Adrenal gland (tissue), 12 donors: ENCODE results near the gene MRPL34. TPM values are rescaled to one million over a fixed set of nuclear protein-coding genes. Genes with fewer than 3 reads are reported as not detected.

Source experiments
- DNase-seq, 7 donors: peaks; one replicate each; pipeline ENCODE4 v3.0.0-alpha.2; 2019 to 2020
- H3K27ac ChIP-seq, 5 donors: fragments of 200-600 bp; sonication (generic) in 4 of 5; 1 replicate in 3 of 5; 2 replicates in 2 of 5; pipeline versions ENCODE4 v1.5.1 to v1.8.0; 2016 to 2020; ENCODE audit warnings: mild to moderate bottlenecking in 1 of 5
- H3K27me3 ChIP-seq: fragments of 200-600 bp; 2 replicates; pipeline ENCODE4 v1.8.0; 2021
- H3K36me3 ChIP-seq, 2 donors: fragments of 200-600 bp; replicated peaks in 1 of 2; 1 replicate in 1 of 2; 2 replicates in 1 of 2; pipeline versions ENCODE4 v1.5.1 to v1.8.0; 2018 to 2022
- H3K4me1 ChIP-seq, 2 donors: fragments of 200-600 bp; replicated peaks in 1 of 2; 1 replicate in 1 of 2; 2 replicates in 1 of 2; pipeline versions ENCODE4 v1.5.1 to v1.8.0; 2018 to 2021
- H3K4me3 ChIP-seq, 4 donors: fragments of 200-600 bp; sonication (generic) in 3 of 4; one replicate each; pipeline ENCODE4 v1.5.1; 2016 to 2018
- H3K9me3 ChIP-seq, 3 donors: fragments of 200-600 bp; sonication (generic) in 1 of 3; replicated peaks in 1 of 3; 1 replicate in 2 of 3; 2 replicates in 1 of 3; pipeline versions ENCODE4 v1.5.1 to v1.8.0; 2016 to 2021
- POLR2A ChIP-seq, 2 donors: fragments of 450-650 bp; IDR thresholded peaks; one replicate each; pipeline ENCODE4 v1.6.1; 2017; ENCODE audit warnings: antibody characterized with exemption in 2 of 2, mild to moderate bottlenecking in 2 of 2, moderate library complexity in 1 of 2
- WGBS, 4 donors: extraction: QIAGEN DNeasy Blood & Tissue Kit in 2 of 4; methylation state at CpG; one replicate each; pipeline versions ENCODE4 v1.1.5 to v1.1.7; 2013 to 2017; 5-methylcytosine and 5-hydroxymethylcytosine counted together
- intact Hi-C, 2 donors: fragments of 100-400 bp; cut with DNase I; formaldehyde crosslinking; loops; one replicate each; pipeline versions ENCODE4 v1.14.1 to v1.15.0; 2022 to 2023
- polyA plus RNA-seq, 3 donors: library from polyadenylated mRNA; stranded (reverse); fragments of 200-250 nt in 2 of 3; fragments of 350-450 nt in 1 of 3; fragmentation: Illumina TruSeq in 1 of 3; extraction: RNeasy Lipid Tissue Mini Kit (QIAGEN cat#74804) in 1 of 3; gene quantifications; one replicate each; pipeline ENCODE4 v1.2.3, GENCODE V29; 2013 to 2014
- total RNA-seq, 9 donors: library from RNA; depleted of rRNA in 4 of 9; stranded (reverse); fragments of >200 nt in 4 of 9; fragments of 120-200 nt in 1 of 9; fragmentation: NEBNext Ultra II Directional in 1 of 9; extraction: Animal tissue kit (Norgen Biotek cat#: 25700) in 1 of 9; gene quantifications; one replicate each; pipeline versions ENCODE4 v1.1.0 to v1.2.4, GENCODE V29; 2013 to 2023
- TF ChIP-seq, protein P1 (sequence below), 6 experiments: fragments of 450-650 bp in 4 of 6; fragments of 200-600 bp in 2 of 6; sonication (generic) in 1 of 6; IDR thresholded peaks; 1 replicate in 5 of 6; 2 replicates in 1 of 6; pipeline versions ENCODE4 v1.5.1 to v1.8.0; 2016 to 2021; ENCODE audit warnings: antibody characterized with exemption in 6 of 6, mild to moderate bottlenecking in 2 of 6, moderate library complexity in 1 of 6
- donor health status: healthy with polysubstance abuse.
- donor health status: Bipolar disorder and iron deficiency.
- donor health status: DM: yes; HTN: yes; CAD: no.
- donor health status: DM: no; HTN: no; CAD: no.
- donor health status: DM: no; HTN: no; CAD: no.
- donor health status: DM: yes; HTN: yes; CAD: no.

MRPL34 gene
- total and polyA plus RNA-seq, 12 donors, result 95.8 to 358 (median 152) TPM

GRCh38 chr19:17351815-17352435, 46.3 kb downstream of the MRPL34 start:
- no peaks in the 10 kb centered on the region for H3K27me3 ChIP-seq
- H3K36me3 ChIP-seq, result no peaks in the 10 kb centered on the region
- DNase-seq, result peak in 1 of 7 donors; percentile 51
- intact Hi-C loops, result no loop called here
- H3K4me3 ChIP-seq, result no peak overlapping the region
- H3K27ac ChIP-seq, result no peak overlapping the region
- no peaks in the 10 kb centered on the region for H3K9me3 ChIP-seq
- TF ChIP-seq POLR2A (IDR thresholded peaks at IDR 0.05), result no peak
- TF ChIP-seq, protein P1, sequence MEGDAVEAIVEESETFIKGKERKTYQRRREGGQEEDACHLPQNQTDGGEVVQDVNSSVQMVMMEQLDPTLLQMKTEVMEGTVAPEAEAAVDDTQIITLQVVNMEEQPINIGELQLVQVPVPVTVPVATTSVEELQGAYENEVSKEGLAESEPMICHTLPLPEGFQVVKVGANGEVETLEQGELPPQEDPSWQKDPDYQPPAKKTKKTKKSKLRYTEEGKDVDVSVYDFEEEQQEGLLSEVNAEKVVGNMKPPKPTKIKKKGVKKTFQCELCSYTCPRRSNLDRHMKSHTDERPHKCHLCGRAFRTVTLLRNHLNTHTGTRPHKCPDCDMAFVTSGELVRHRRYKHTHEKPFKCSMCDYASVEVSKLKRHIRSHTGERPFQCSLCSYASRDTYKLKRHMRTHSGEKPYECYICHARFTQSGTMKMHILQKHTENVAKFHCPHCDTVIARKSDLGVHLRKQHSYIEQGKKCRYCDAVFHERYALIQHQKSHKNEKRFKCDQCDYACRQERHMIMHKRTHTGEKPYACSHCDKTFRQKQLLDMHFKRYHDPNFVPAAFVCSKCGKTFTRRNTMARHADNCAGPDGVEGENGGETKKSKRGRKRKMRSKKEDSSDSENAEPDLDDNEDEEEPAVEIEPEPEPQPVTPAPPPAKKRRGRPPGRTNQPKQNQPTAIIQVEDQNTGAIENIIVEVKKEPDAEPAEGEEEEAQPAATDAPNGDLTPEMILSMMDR (IDR thresholded peaks at IDR 0.05), result no peak
- H3K4me1 ChIP-seq, result peaks cover 0 to 21% of the 10 kb centered on the region in 2 donors
- 83 to 89% (median 84%) methylated on average over 37 to 45 of the region's 45 CpGs for WGBS, 4 donors

- intact Hi-C loops, result no loop called here
- peaks cover 0 to 13% of the 10 kb centered on the region in 2 donors for H3K4me1 ChIP-seq
- TF ChIP-seq POLR2A (IDR thresholded peaks at IDR 0.05), result no peak
- TF ChIP-seq, protein P1 (IDR thresholded peaks at IDR 0.05), result no peak
- H3K27ac ChIP-seq, result no peak overlapping the region
- no peaks in the 10 kb centered on the region for H3K27me3 ChIP-seq
- no peaks in the 10 kb centered on the region for H3K36me3 ChIP-seq
- H3K9me3 ChIP-seq, result no peaks in the 10 kb centered on the region
- H3K4me3 ChIP-seq, result no peak overlapping the region
- DNase-seq, result peak in 1 of 7 donors; percentile 49
- WGBS, 4 donors, result 43 to 69% (median 53%) methylated on average over 7 to 14 of the region's 14 CpGs
These were observed 47.1 kb downstream of the MRPL34 start for GRCh38 chr19:17352608-17353280.

DNA sequence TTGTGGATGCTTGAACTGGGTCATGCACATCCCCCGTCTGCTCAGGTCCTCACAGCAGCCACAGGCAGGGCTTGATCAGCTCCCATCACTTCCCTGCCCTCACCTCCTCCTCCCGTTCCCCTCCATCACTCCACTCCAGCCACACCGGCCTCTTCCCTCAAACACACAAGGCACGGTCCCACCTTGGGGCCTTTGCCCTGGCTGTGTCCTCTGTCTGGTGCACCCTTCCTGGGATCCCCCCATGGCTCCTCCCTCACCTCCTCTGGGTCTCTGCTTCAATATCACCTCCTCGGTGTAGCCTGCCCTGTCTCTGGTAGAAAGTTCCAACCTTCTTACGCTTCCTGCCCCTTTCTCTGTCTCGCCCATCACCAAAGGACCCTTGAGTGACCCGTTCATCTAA, 47.7 kb downstream of the MRPL34 start:
- Histone ChIP-seq H3K4me1 (peaks cover 0 to 6% of the 10 kb centered on the region in 2 donors), H3K9me3 (no peaks in the 10 kb centered on the region), H3K36me3 (no peaks in the 10 kb centered on the region), H3K27me3 (no peaks in the 10 kb centered on the region), H3K27ac (no peak overlapping the region), H3K4me3 (no peak overlapping the region)
- 74 to 82% (median 79%) methylated on average over 8 of the region's 8 CpGs for WGBS, 4 donors
- intact Hi-C loops, result no loop called here
- DNase-seq, result no peak
- TF ChIP-seq, protein P1 (IDR thresholded peaks at IDR 0.05), result no peak

Other genes with a start within 250 kb of the MRPL34 start
- gene HAUS8, start 230.4 kb upstream of the MRPL34 start, total RNA-seq, result 10 to 100 TPM in 3 of 9 donors, 1 to 10 TPM in 6; 3.9 to 10.9 (median 8.7) TPM
- gene HAUS8, start 230.4 kb upstream of the MRPL34 start, polyA plus RNA-seq, result 10 to 100 TPM in 2 of 3 donors, 1 to 10 TPM in 1; 7.5 to 17.9 (median 17.5) TPM
- 100 to 1,000 TPM in 1 of 9 donors, 10 to 100 TPM in 8; 23.6 to 183 (median 85.3) TPM for gene MYO9B, start 230.1 kb upstream of the MRPL34 start, total RNA-seq
- 100 to 1,000 TPM in 1 of 3 donors, 10 to 100 TPM in 2; 29.9 to 236 (median 99.6) TPM for gene MYO9B, start 230.1 kb upstream of the MRPL34 start, polyA plus RNA-seq
- gene USE1, start 90.5 kb upstream of the MRPL34 start, total RNA-seq, result 10 to 100 TPM; 26.5 to 55.6 (median 42.3) TPM
- 10 to 100 TPM; 23.7 to 87.8 (median 75.3) TPM for gene USE1, start 90.5 kb upstream of the MRPL34 start, polyA plus RNA-seq
- gene OCEL1, start 79.6 kb upstream of the MRPL34 start, total RNA-seq, result 10 to 100 TPM in 8 of 9 donors, 1 to 10 TPM in 1; 6.1 to 49.1 (median 33.6) TPM
- gene OCEL1, start 79.6 kb upstream of the MRPL34 start, polyA plus RNA-seq, result 10 to 100 TPM; 10.3 to 48.2 (median 27.0) TPM
- gene NR2F6, start 60.0 kb upstream of the MRPL34 start, total RNA-seq, result 100 to 1,000 TPM in 1 of 9 donors, 10 to 100 TPM in 8; 36.2 to 140 (median 57.0) TPM
- gene NR2F6, start 60.0 kb upstream of the MRPL34 start, polyA plus RNA-seq, result 10 to 100 TPM in 2 of 3 donors, 1 to 10 TPM in 1; 6.6 to 26.3 (median 22.6) TPM
- gene USHBP1, start 41.1 kb upstream of the MRPL34 start, total RNA-seq, result 10 to 100 TPM in 2 of 9 donors, 1 to 10 TPM in 7; 1.8 to 13.2 (median 4.1) TPM
- gene USHBP1, start 41.1 kb upstream of the MRPL34 start, polyA plus RNA-seq, result 10 to 100 TPM in 2 of 3 donors, under 1 TPM in 1; 0.71 to 23.6 (median 10.4) TPM
- 100 to 1,000 TPM in 2 of 9 donors, 10 to 100 TPM in 7; 68.5 to 162 (median 79.7) TPM for gene BABAM1, start 38.4 kb upstream of the MRPL34 start, total RNA-seq
- gene BABAM1, start 38.4 kb upstream of the MRPL34 start, polyA plus RNA-seq, result 100 to 1,000 TPM in 2 of 3 donors, 10 to 100 TPM in 1; 71.1 to 116 (median 101) TPM
- gene ANKLE1, start 24.0 kb upstream of the MRPL34 start, total RNA-seq, result 1 to 10 TPM in 1 of 9 donors, under 1 TPM in 8; 0.17 to 1.8 (median 0.35) TPM
- gene ANKLE1, start 24.0 kb upstream of the MRPL34 start, polyA plus RNA-seq, result 1 to 10 TPM in 1 of 3 donors, under 1 TPM in 2; 0.11 to 1.7 (median 0.64) TPM
- 10 to 100 TPM; 13.6 to 60.0 (median 39.6) TPM for gene ABHD8, start 2.4 kb upstream of the MRPL34 start, total RNA-seq
- gene ABHD8, start 2.4 kb upstream of the MRPL34 start, polyA plus RNA-seq, result 10 to 100 TPM in 2 of 3 donors, 1 to 10 TPM in 1; 2.3 to 33.1 (median 32.0) TPM
- gene DDA1, start 3.7 kb downstream of the MRPL34 start, total RNA-seq, result 10 to 100 TPM in 8 of 9 donors, 1 to 10 TPM in 1; 6.8 to 54.9 (median 36.0) TPM
- 10 to 100 TPM; 40.3 to 71.4 (median 50.4) TPM for gene DDA1, start 3.7 kb downstream of the MRPL34 start, polyA plus RNA-seq
- 10 to 100 TPM in 8 of 9 donors, 1 to 10 TPM in 1; 4.8 to 78.0 (median 26.5) TPM for gene ANO8, start 29.0 kb downstream of the MRPL34 start, total RNA-seq
- 10 to 100 TPM in 2 of 3 donors, 1 to 10 TPM in 1; 4.4 to 70.7 (median 33.0) TPM for gene ANO8, start 29.0 kb downstream of the MRPL34 start, polyA plus RNA-seq
- 10 to 100 TPM; 11.8 to 50.4 (median 25.6) TPM for gene GTPBP3, start 31.7 kb downstream of the MRPL34 start, total RNA-seq
- 10 to 100 TPM in 2 of 3 donors, 1 to 10 TPM in 1; 5.5 to 36.8 (median 19.0) TPM for gene GTPBP3, start 31.7 kb downstream of the MRPL34 start, polyA plus RNA-seq
- gene PLVAP, start 71.5 kb downstream of the MRPL34 start, total RNA-seq, result 100 to 1,000 TPM in 3 of 9 donors, 10 to 100 TPM in 6; 27.9 to 140 (median 72.2) TPM
- gene PLVAP, start 71.5 kb downstream of the MRPL34 start, polyA plus RNA-seq, result 100 to 1,000 TPM in 2 of 3 donors, 10 to 100 TPM in 1; 40.9 to 381 (median 127) TPM
- gene CCDC194, start 88.3 kb downstream of the MRPL34 start, total RNA-seq, result 1 to 10 TPM in 6 of 9 donors, under 1 TPM in 1, not detected in 2; 0.49 to 5.6 (median 2.8) TPM
- gene CCDC194, start 88.3 kb downstream of the MRPL34 start, polyA plus RNA-seq, result 1 to 10 TPM; 1.1 to 3.0 (median 1.3) TPM
- 100 to 1,000 TPM; 146 to 940 (median 704) TPM for gene BST2, start 99.8 kb downstream of the MRPL34 start, total RNA-seq
- 100 to 1,000 TPM; 159 to 304 (median 271) TPM for gene BST2, start 99.8 kb downstream of the MRPL34 start, polyA plus RNA-seq
- 100 to 1,000 TPM in 5 of 9 donors, 10 to 100 TPM in 4; 53.3 to 162 (median 104) TPM for gene MVB12A, start 114.2 kb downstream of the MRPL34 start, total RNA-seq
- gene MVB12A, start 114.2 kb downstream of the MRPL34 start, polyA plus RNA-seq, result 100 to 1,000 TPM in 2 of 3 donors, 10 to 100 TPM in 1; 17.4 to 142 (median 132) TPM
- gene TMEM221, start 142.8 kb downstream of the MRPL34 start, total RNA-seq, result 1 to 10 TPM in 7 of 9 donors, under 1 TPM in 2; 0.22 to 8.7 (median 5.4) TPM
- gene TMEM221, start 142.8 kb downstream of the MRPL34 start, polyA plus RNA-seq, result 1 to 10 TPM in 2 of 3 donors, under 1 TPM in 1; 0.77 to 2.8 (median 1.9) TPM
- 1 to 10 TPM in 2 of 9 donors, under 1 TPM in 3, not detected in 4; 0.41 to 2.7 (median 0.92) TPM for gene NXNL1, start 155.1 kb downstream of the MRPL34 start, total RNA-seq
- 1 to 10 TPM in 2 of 3 donors, not detected in 1; 2.6 to 4.8 TPM for gene NXNL1, start 155.1 kb downstream of the MRPL34 start, polyA plus RNA-seq
- gene SLC27A1, start 164.7 kb downstream of the MRPL34 start, total RNA-seq, result 100 to 1,000 TPM in 1 of 9 donors, 10 to 100 TPM in 7, 1 to 10 TPM in 1; 4.9 to 107 (median 56.3) TPM
- gene SLC27A1, start 164.7 kb downstream of the MRPL34 start, polyA plus RNA-seq, result 10 to 100 TPM in 2 of 3 donors, 1 to 10 TPM in 1; 6.8 to 78.8 (median 33.3) TPM
- 100 to 1,000 TPM in 7 of 9 donors, 10 to 100 TPM in 2; 80.4 to 181 (median 125) TPM for gene PGLS, start 205.8 kb downstream of the MRPL34 start, total RNA-seq
- gene PGLS, start 205.8 kb downstream of the MRPL34 start, polyA plus RNA-seq, result 100 to 1,000 TPM in 2 of 3 donors, 10 to 100 TPM in 1; 36.1 to 200 (median 134) TPM
- 10 to 100 TPM; 23.5 to 79.1 (median 59.3) TPM for gene COLGALT1, start 249.8 kb downstream of the MRPL34 start, total RNA-seq
- gene COLGALT1, start 249.8 kb downstream of the MRPL34 start, polyA plus RNA-seq, result 10 to 100 TPM; 30.7 to 81.0 (median 39.8) TPM